GM15510 (cell line): ENCODE results near the gene COPRS.

Experiments
- POLR2A ChIP-seq: IDR thresholded peaks from 3 replicates; pipeline ENCODE4 v1.6.1; 2011; ENCODE audit warnings: borderline replicate concordance; ENCODE audit not compliant: insufficient read length; ENCODE audit errors: extremely low read depth

Gene COPRS

GRCh38 chr17:31869031-31869430 is 10.0 kb upstream of the COPRS start:
- no peak for TF ChIP-seq POLR2A

- no peak for TF ChIP-seq POLR2A
These were observed 504 bp upstream of the COPRS start for GRCh38 chr17:31859487-31860008.

- no peak for TF ChIP-seq POLR2A
These were observed 963 bp downstream of the COPRS start for GRCh38 chr17:31857920-31858641.

- no peak for TF ChIP-seq POLR2A
These were observed 2.3 kb downstream of the COPRS start for GRCh38 chr17:31856750-31857149.

- TF ChIP-seq POLR2A: no peak
These were observed 4.4 kb downstream of the COPRS start for GRCh38 chr17:31854672-31855071.

- no peak for TF ChIP-seq POLR2A
These were observed 5.1 kb downstream of the COPRS start for GRCh38 chr17:31853911-31854470.

- TF ChIP-seq POLR2A: no peak
These were observed 13.8 kb downstream of the COPRS start for GRCh38 chr17:31845291-31845690.

GRCh38 chr17:31843070-31843745 is 15.8 kb downstream of the COPRS start:
- TF ChIP-seq POLR2A: no peak

- no peak for TF ChIP-seq POLR2A
These were observed 16.6 kb downstream of the COPRS start for GRCh38 chr17:31842195-31843069.

GRCh38 chr17:31841850-31842194 is 17.2 kb downstream of the COPRS start:
- TF ChIP-seq POLR2A: no peak

GRCh38 chr17:31838636-31839225 is 20.3 kb downstream of the COPRS start:
- no peak for TF ChIP-seq POLR2A

GRCh38 chr17:31835984-31836383 is 23.1 kb downstream of the COPRS start:
- TF ChIP-seq POLR2A: no peak

GRCh38 chr17:31834448-31834847 is 24.6 kb downstream of the COPRS start:
- no peak for TF ChIP-seq POLR2A

- no peak for TF ChIP-seq POLR2A
These were observed 26.3 kb downstream of the COPRS start for GRCh38 chr17:31832746-31833145.

- no peak for TF ChIP-seq POLR2A
These were observed 27.8 kb downstream of the COPRS start for GRCh38 chr17:31830971-31831858.
